CD4-positive, alpha-beta T cell (primary cell): Measurements from ENCODE around the gene DFFB. TPM values are rescaled to one million over a fixed set of nuclear protein-coding genes. Genes with fewer than 3 reads are reported as not detected.

Source experiments
- ATAC-seq: fragments of 200-7000 bp; cut with Tn5 transposase; one replicate; pipeline ENCODE4 v1.10.0; 2022; ENCODE audit warnings: mild to moderate bottlenecking; ENCODE audit not compliant: poor library complexity
- CTCF ChIA-PET: fragments of 350-600 bp; sonication (Branson Sonifier 250); formaldehyde crosslinking; loops from one replicate; lab custom pipeline; 2021; ENCODE audit warnings: antibody characterized with exemption, inconsistent platforms; lab: Charles Lee
- POLR2A ChIA-PET: fragments of 350-600 bp; sonication (Branson Sonifier 250); formaldehyde crosslinking; loops from one replicate; lab custom pipeline; 2021; ENCODE audit warnings: antibody characterized with exemption, inconsistent platforms; lab: Charles Lee
- DNase-seq, 14 experiments: peaks; one replicate each; pipeline ENCODE4 v3.0.0-alpha.2; 2013 to 2020; ENCODE audit warnings: mixed read lengths in 2 of 14
- H3K27ac ChIP-seq, 2 donors: one replicate each; pipeline versions ENCODE4 v1.5.1 to v1.7.0; 2013; ENCODE audit warnings: low read length in 2 of 2, low read depth in 1 of 2, mild to moderate bottlenecking in 1 of 2
- H3K27me3 ChIP-seq, 2 experiments: 1 replicate in 1 of 2; 2 replicates in 1 of 2; pipeline versions ENCODE4 v1.6.1 to v1.7.0; 2013; ENCODE audit warnings: low read length in 2 of 2, control low read depth in 1 of 2, mild to moderate bottlenecking in 1 of 2, moderate library complexity in 1 of 2; ENCODE audit not compliant: insufficient read depth in 2 of 2, control insufficient read depth in 1 of 2
- H3K36me3 ChIP-seq: one replicate; pipeline ENCODE4 v1.6.1; 2013; ENCODE audit warnings: low read length, control low read depth; ENCODE audit not compliant: insufficient read depth
- H3K4me1 ChIP-seq: one replicate; pipeline ENCODE4 v1.6.1; 2013; ENCODE audit warnings: low read length, control low read depth; ENCODE audit not compliant: insufficient read depth
- H3K4me3 ChIP-seq: one replicate; pipeline ENCODE4 v1.5.1; 2013; ENCODE audit warnings: mild to moderate bottlenecking, low read length, moderate library complexity
- H3K9me3 ChIP-seq, 2 experiments: 1 replicate in 1 of 2; 2 replicates in 1 of 2; pipeline versions ENCODE4 v1.6.1 to v1.7.0; 2013; ENCODE audit warnings: low read length in 2 of 2, mild to moderate bottlenecking in 2 of 2, control low read depth in 1 of 2, moderate library complexity in 1 of 2; ENCODE audit not compliant: control insufficient read depth in 1 of 2, insufficient read depth in 1 of 2
- H3K27ac Mint-ChIP-seq: one replicate; pipeline ENCODE4 v1.8.0; 2020; ENCODE audit warnings: mixed read lengths
- H3K27me3 Mint-ChIP-seq: one replicate; pipeline ENCODE4 v1.8.0; 2021; ENCODE audit warnings: mixed read lengths
- H3K36me3 Mint-ChIP-seq: one replicate; pipeline ENCODE4 v1.8.0; 2021; ENCODE audit warnings: low read depth, mixed read lengths
- H3K4me1 Mint-ChIP-seq: one replicate; pipeline ENCODE4 v1.8.0; 2021; ENCODE audit warnings: low read depth, mixed read lengths
- H3K4me3 Mint-ChIP-seq: one replicate; pipeline ENCODE4 v1.8.0; 2020; ENCODE audit warnings: mild to moderate bottlenecking, mixed read lengths
- H3K9me3 Mint-ChIP-seq: one replicate; pipeline ENCODE4 v1.8.0; 2020; ENCODE audit warnings: mixed read lengths
- CTCF ChIP-seq: fragments of 200-600 bp; IDR thresholded peaks from one replicate; pipeline ENCODE4 v1.8.0; 2022; ENCODE audit warnings: antibody characterized with exemption, mild to moderate bottlenecking
- intact Hi-C, 2 experiments: fragments of 100-400 bp; cut with DNase I in 1 of 2; cut with micrococcal nuclease in 1 of 2; formaldehyde crosslinking; loops; one replicate each; pipeline versions ENCODE4 v1.15.1 to v1.9.0; 2023 to 2025; cut with DNase I, micrococcal nuclease
- total RNA-seq, 174 experiments: library from RNA in 2 of 174; stranded (reverse) in 2 of 174; gene quantifications; one replicate each; pipeline ENCODE4 v1.2.3 and lab custom pipeline; 2021 to 2026

DFFB gene
- total RNA-seq, 2 experiments from 2014 or later, result 6.7 to 6.8 TPM

GRCh38 chr1:3912809-3913685 lies 55.8 kb downstream of the DFFB start:
- H3K36me3 Mint-ChIP-seq, result no peaks in the 10 kb centered on the region
- no peak overlapping the region for H3K27ac Mint-ChIP-seq
- no peak for ATAC-seq
- DNase-seq, result no peak
- peaks cover 0 to 2% of the 10 kb centered on the region in 2 experiments for H3K27me3 ChIP-seq
- H3K27ac ChIP-seq, result no peak overlapping the region
- CTCF ChIA-PET, result no interaction called here
- TF ChIP-seq CTCF, result no peak
- no peaks in the 10 kb centered on the region for H3K27me3 Mint-ChIP-seq
- H3K4me1 Mint-ChIP-seq, result no peaks in the 10 kb centered on the region
- no peaks in the 10 kb centered on the region for H3K9me3 Mint-ChIP-seq
- intact Hi-C loops, result loop anchor here (5.0 to 10.0 kb wide), 2 partner anchors 682 to 739 kb away; partner anchors contain the start of gene AJAP1 (in 1 of the 2)
- H3K4me1 ChIP-seq, result peaks cover 10% of the 10 kb centered on the region
- H3K36me3 ChIP-seq, result no peaks in the 10 kb centered on the region
- no peak overlapping the region for H3K4me3 ChIP-seq
- peaks cover 0 to 5% of the 10 kb centered on the region in 2 experiments for H3K9me3 ChIP-seq
- no peak overlapping the region for H3K4me3 Mint-ChIP-seq
- POLR2A ChIA-PET, result no interaction called here

GRCh38 chr1:3914331-3914851 lies 57.1 kb downstream of the DFFB start:
- intact Hi-C loops, result loop anchor here (5.0 to 10.0 kb wide), 2 partner anchors 680 to 738 kb away; partner anchors contain the start of gene AJAP1 (in 1 of the 2)
- no peak overlapping the region for H3K4me3 ChIP-seq
- ChIA-PET CTCF (no interaction called here), POLR2A (no interaction called here)
- H3K27me3 Mint-ChIP-seq, result no peaks in the 10 kb centered on the region
- no peaks in the 10 kb centered on the region for H3K36me3 ChIP-seq
- no peak overlapping the region for H3K4me3 Mint-ChIP-seq
- no peak overlapping the region for H3K27ac ChIP-seq
- H3K9me3 ChIP-seq, result peaks cover 0 to 5% of the 10 kb centered on the region in 2 experiments
- H3K4me1 Mint-ChIP-seq, result no peaks in the 10 kb centered on the region
- ATAC-seq (no peak), DNase-seq (no peak)
- peaks cover 10% of the 10 kb centered on the region for H3K4me1 ChIP-seq
- TF ChIP-seq CTCF, result no peak
- no peaks in the 10 kb centered on the region for H3K36me3 Mint-ChIP-seq
- H3K27me3 ChIP-seq, result peaks cover 0 to 2% of the 10 kb centered on the region in 2 experiments
- H3K27ac Mint-ChIP-seq, result no peak overlapping the region
- no peaks in the 10 kb centered on the region for H3K9me3 Mint-ChIP-seq

GRCh38 chr1:3914911-3915310 lies 57.6 kb downstream of the DFFB start:
- ATAC-seq, result no peak

More at GRCh38 chr1:3914911-3915310, 57.6 kb downstream of the DFFB start:
- no peak overlapping the region for H3K27ac ChIP-seq
- no peaks in the 10 kb centered on the region for H3K36me3 ChIP-seq
- H3K27me3 Mint-ChIP-seq, result no peaks in the 10 kb centered on the region
- intact Hi-C loops, result loop anchor here (5.0 to 10.0 kb wide), 2 partner anchors 680 to 737 kb away; partner anchors contain the start of gene AJAP1 (in 1 of the 2)
- H3K4me3 Mint-ChIP-seq, result no peak overlapping the region
- no peaks in the 10 kb centered on the region for H3K4me1 Mint-ChIP-seq
- H3K4me1 ChIP-seq, result peaks cover 10% of the 10 kb centered on the region
- H3K4me3 ChIP-seq, result no peak overlapping the region
- ChIA-PET CTCF (no interaction called here), POLR2A (no interaction called here)
- peaks cover 0 to 2% of the 10 kb centered on the region in 2 experiments for H3K27me3 ChIP-seq
- H3K9me3 ChIP-seq, result peaks cover 0 to 5% of the 10 kb centered on the region in 2 experiments
- no peak overlapping the region for H3K27ac Mint-ChIP-seq
- H3K36me3 Mint-ChIP-seq, result no peaks in the 10 kb centered on the region
- no peak for TF ChIP-seq CTCF
- DNase-seq, result peak in 1 of 14 experiments; percentile 21
- no peaks in the 10 kb centered on the region for H3K9me3 Mint-ChIP-seq
